Lung (tissue), 12 donors: ENCODE data around the gene ACYP2. TPM values are rescaled to one million over a fixed set of nuclear protein-coding genes. Genes with fewer than 3 reads are reported as not detected.

ENCODE experiments used
- ATAC-seq: fragments of 200-7000 bp; cut with Tn5 transposase; one replicate; pipeline ENCODE4 v1.9.1; 2020; ENCODE audit warnings: moderate number of reproducible peaks; ENCODE audit not compliant: insufficient read depth, low FRiP score
- DNase-seq, 3 donors: peaks; one replicate each; pipeline ENCODE4 v3.0.0-alpha.2; 2013 to 2017
- H3K27ac ChIP-seq, 2 donors: one replicate each; pipeline ENCODE4 v1.5.1; 2013; ENCODE audit warnings: mild to moderate bottlenecking in 2 of 2, moderate library complexity in 2 of 2, control low read depth in 1 of 2, inconsistent platforms in 1 of 2, low read depth in 1 of 2, low read length in 1 of 2
- H3K27me3 ChIP-seq, 3 donors: one replicate each; pipeline ENCODE4 v1.5.1; 2013; ENCODE audit warnings: low read length in 2 of 3; ENCODE audit not compliant: control insufficient read depth in 3 of 3, insufficient read depth in 3 of 3
- H3K36me3 ChIP-seq, 4 donors: one replicate each; pipeline ENCODE4 v1.5.1; 2013; ENCODE audit warnings: low read length in 4 of 4, mild to moderate bottlenecking in 1 of 4, moderate library complexity in 1 of 4; ENCODE audit not compliant: control insufficient read depth in 4 of 4, insufficient read depth in 4 of 4
- H3K4me1 ChIP-seq, 5 donors: one replicate each; pipeline ENCODE4 v1.5.1; 2013; ENCODE audit warnings: low read length in 5 of 5, mild to moderate bottlenecking in 2 of 5, moderate library complexity in 1 of 5; ENCODE audit not compliant: control insufficient read depth in 5 of 5, insufficient read depth in 5 of 5
- H3K4me3 ChIP-seq: one replicate; pipeline ENCODE4 v1.5.1; 2013; ENCODE audit warnings: mild to moderate bottlenecking, control low read depth, moderate library complexity
- H3K9ac ChIP-seq, 2 donors: one replicate each; pipeline ENCODE4 v1.5.1; 2013; ENCODE audit warnings: low read length in 2 of 2, control low read depth in 1 of 2; ENCODE audit not compliant: insufficient read depth in 1 of 2
- H3K9me3 ChIP-seq, 4 donors: one replicate each; pipeline ENCODE4 v1.5.1; 2013; ENCODE audit warnings: low read length in 3 of 4, mild to moderate bottlenecking in 1 of 4, moderate library complexity in 1 of 4; ENCODE audit not compliant: control insufficient read depth in 4 of 4, insufficient read depth in 3 of 4
- CTCF ChIP-seq: IDR thresholded peaks from 2 replicates; pipeline ENCODE4 v1.5.1; 2012; ENCODE audit warnings: mild to moderate bottlenecking; ENCODE audit errors: control extremely low read depth, extremely low read depth
- WGBS, 2 donors: extraction: QIAGEN DNeasy Blood & Tissue Kit; methylation state at CpG; one replicate each; pipeline ENCODE4 v1.1.7; 2013; 5-methylcytosine and 5-hydroxymethylcytosine counted together
- polyA plus RNA-seq, 2 donors: library from polyadenylated mRNA; stranded (reverse); fragments of 200-250 nt; gene quantifications; one replicate each; pipeline ENCODE4 v1.2.1, GENCODE V29; 2013
- total RNA-seq, 2 donors: library from RNA; depleted of rRNA in 1 of 2; stranded (reverse); fragments of >200 nt in 1 of 2; gene quantifications; one replicate each; pipeline ENCODE4 v1.2.1, GENCODE V29; 2014 to 2021
- donor health status: control.
- donor health status: control.
- donor health status: Bipolar disorder and iron deficiency.
- donor health status: healthy.
- donor health status: DM: yes; HTN: yes; CAD: no.

Gene ACYP2
- total and polyA plus RNA-seq, 4 donors, result 13.2 to 23.7 (median 18.0) TPM

- DNase-seq, result peak in 1 of 3 donors; percentile 41
- 85 to 87% methylated on average over 4 of the region's 4 CpGs for WGBS, 2 donors
- no peaks in the 10 kb centered on the region for H3K9me3 ChIP-seq
- peaks cover 0 to 4% (median 0%) of the 10 kb centered on the region in 5 donors for H3K4me1 ChIP-seq
- ATAC-seq, result no peak
- peaks cover 0 to 2% (median 0%) of the 10 kb centered on the region in 4 donors for H3K36me3 ChIP-seq
- no peaks in the 10 kb centered on the region for H3K27me3 ChIP-seq
- H3K9ac ChIP-seq, result no peak overlapping the region
- H3K27ac ChIP-seq, result no peak overlapping the region
- no peak overlapping the region for H3K4me3 ChIP-seq
- TF ChIP-seq CTCF, result no peak
Measured at GRCh38 chr2:54183972-54184371, 68.6 kb downstream of the ACYP2 start.

- WGBS, 2 donors, result 95 to 100% methylated on average over 1 of the region's 1 CpG
Measured at GRCh38 chr2:54185105-54185504, 69.7 kb downstream of the ACYP2 start.

GRCh38 chr2:54187331-54187730, 71.9 kb downstream of the ACYP2 start:
- Histone ChIP-seq H3K9me3 (no peaks in the 10 kb centered on the region), H3K27me3 (no peaks in the 10 kb centered on the region), H3K27ac (no peak overlapping the region), H3K36me3 (peaks cover 0 to 2% (median 0%) of the 10 kb centered on the region in 4 donors), H3K4me1 (peaks cover 0 to 4% (median 0%) of the 10 kb centered on the region in 5 donors), H3K4me3 (no peak overlapping the region), H3K9ac (no peak overlapping the region)
- no peak for ATAC-seq
- 89 to 96% methylated on average over 5 of the region's 5 CpGs for WGBS, 2 donors
- DNase-seq, result no peak
- no peak for TF ChIP-seq CTCF

More at GRCh38 chr2:54185105-54185504, 69.7 kb downstream of the ACYP2 start:
- DNase-seq (no peak), ATAC-seq (no peak)
- H3K4me1 ChIP-seq, result peaks cover 0 to 4% (median 0%) of the 10 kb centered on the region in 5 donors
- no peaks in the 10 kb centered on the region for H3K9me3 ChIP-seq
- no peak overlapping the region for H3K4me3 ChIP-seq
- no peak overlapping the region for H3K9ac ChIP-seq
- no peaks in the 10 kb centered on the region for H3K27me3 ChIP-seq
- H3K36me3 ChIP-seq, result peaks cover 0 to 2% (median 0%) of the 10 kb centered on the region in 4 donors
- H3K27ac ChIP-seq, result no peak overlapping the region
- TF ChIP-seq CTCF, result no peak

GRCh38 chr2:54189539-54189938, 74.1 kb downstream of the ACYP2 start:
- ATAC-seq (no peak), DNase-seq (no peak)
- no peak overlapping the region for H3K9ac ChIP-seq
- H3K9me3 ChIP-seq, result no peaks in the 10 kb centered on the region
- no peaks in the 10 kb centered on the region for H3K27me3 ChIP-seq
- 85 to 88% methylated on average over 2 of the region's 2 CpGs for WGBS, 2 donors
- no peak for TF ChIP-seq CTCF
- no peak overlapping the region for H3K4me3 ChIP-seq
- peaks cover 0 to 2% (median 0%) of the 10 kb centered on the region in 4 donors for H3K36me3 ChIP-seq
- peaks cover 0 to 2% (median 0%) of the 10 kb centered on the region in 5 donors for H3K4me1 ChIP-seq
- H3K27ac ChIP-seq, result no peak overlapping the region
